ENCODE data around the gene C3orf20. TPM values are rescaled to one million over a fixed set of nuclear protein-coding genes. Genes with fewer than 3 reads are reported as not detected.

The C3orf20 gene
- total RNA-seq, 1 donor from 2014 or later = 0.13 TPM

DNA sequence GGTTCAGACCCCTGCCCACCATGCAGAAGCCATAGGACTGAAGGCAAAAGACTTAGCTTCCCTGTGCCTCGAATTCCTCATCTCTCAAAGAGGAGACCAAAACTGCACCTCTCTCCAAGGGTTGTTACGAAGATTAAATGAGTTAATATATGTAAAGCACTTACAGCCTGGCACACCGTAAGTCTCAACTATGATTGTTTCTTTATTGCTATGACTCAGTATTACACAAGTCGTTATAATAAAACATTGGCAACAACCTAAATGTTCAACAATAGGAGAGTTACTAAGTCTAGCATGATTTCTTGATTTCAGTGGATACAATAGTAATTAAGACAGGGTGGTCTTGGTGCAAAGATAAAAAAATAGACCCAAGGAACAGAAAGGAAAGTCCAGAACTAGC lies 124.2 kb downstream of the C3orf20 start:
- H3K4me3 ChIP-seq (ENCODE audit: low read depth, low read length) = no peak overlapping the region
- no peak for DNase-seq (ENCODE audit: low read depth)
- no peaks in the 10 kb centered on the region for H3K36me3 ChIP-seq (ENCODE audit: control insufficient read depth, insufficient read depth, low read length)
- H3K27me3 ChIP-seq (ENCODE audit: control insufficient read depth, insufficient read depth, low read length) = peaks cover 28% of the 10 kb centered on the region
- TF ChIP-seq CTCF (IDR thresholded peaks at IDR 0.05; ENCODE audit: insufficient read depth, low read length, poor library complexity, severe bottlenecking) = no peak

- Histone ChIP-seq H3K36me3 (ENCODE audit: control insufficient read depth, insufficient read depth, low read length) (no peaks in the 10 kb centered on the region), H3K27me3 (ENCODE audit: control insufficient read depth, insufficient read depth, low read length) (peaks cover 26% of the 10 kb centered on the region), H3K4me3 (ENCODE audit: low read depth, low read length) (no peak overlapping the region)
- no peak for TF ChIP-seq CTCF (IDR thresholded peaks at IDR 0.05; ENCODE audit: insufficient read depth, low read length, poor library complexity, severe bottlenecking)
- no peak for DNase-seq (ENCODE audit: low read depth)
Measured at GRCh38 chr3:14801031-14801430, 126.1 kb downstream of the C3orf20 start.

DNA sequence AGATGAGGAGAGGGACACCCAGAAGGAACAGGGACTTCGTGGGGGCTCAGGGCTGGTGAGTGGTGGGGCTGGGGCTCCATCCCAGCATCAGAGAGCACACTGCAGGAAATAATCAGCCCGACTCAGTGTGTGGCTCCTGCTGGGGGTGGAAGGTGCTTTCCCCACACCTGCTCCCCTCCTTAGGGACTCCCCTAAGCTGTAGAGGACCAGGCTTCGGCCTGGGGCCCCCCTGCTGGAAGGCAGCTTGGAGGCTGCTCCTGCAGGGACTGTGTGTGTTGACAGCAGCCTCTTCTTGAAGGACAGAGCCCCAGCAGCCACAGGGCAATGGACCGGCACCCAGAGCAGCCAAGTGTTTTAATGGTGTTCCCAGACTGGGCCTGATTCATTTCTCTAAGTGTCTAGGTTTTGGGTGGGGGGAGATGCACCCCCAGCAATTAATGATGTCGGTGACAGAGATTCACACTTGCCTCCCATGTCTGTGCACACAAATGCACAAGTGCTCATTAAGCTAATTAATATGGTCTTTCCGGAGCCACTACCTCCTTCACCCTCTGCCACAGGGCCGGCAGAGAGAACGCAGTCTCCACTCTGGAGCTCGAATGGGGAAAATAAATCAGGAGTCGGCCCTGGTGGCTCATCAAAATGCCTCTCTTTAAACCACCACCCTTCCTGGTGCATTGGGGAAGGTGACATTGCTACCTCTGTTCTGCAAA lies 126.9 kb downstream of the C3orf20 start:
- no peak for DNase-seq (ENCODE audit: low read depth)
- H3K4me3 ChIP-seq (ENCODE audit: low read depth, low read length) = no peak overlapping the region
- TF ChIP-seq CTCF (IDR thresholded peaks at IDR 0.05; ENCODE audit: insufficient read depth, low read length, poor library complexity, severe bottlenecking) = no peak
- H3K27me3 ChIP-seq (ENCODE audit: control insufficient read depth, insufficient read depth, low read length) = peaks cover 21% of the 10 kb centered on the region
- H3K36me3 ChIP-seq (ENCODE audit: control insufficient read depth, insufficient read depth, low read length) = no peaks in the 10 kb centered on the region

DNA sequence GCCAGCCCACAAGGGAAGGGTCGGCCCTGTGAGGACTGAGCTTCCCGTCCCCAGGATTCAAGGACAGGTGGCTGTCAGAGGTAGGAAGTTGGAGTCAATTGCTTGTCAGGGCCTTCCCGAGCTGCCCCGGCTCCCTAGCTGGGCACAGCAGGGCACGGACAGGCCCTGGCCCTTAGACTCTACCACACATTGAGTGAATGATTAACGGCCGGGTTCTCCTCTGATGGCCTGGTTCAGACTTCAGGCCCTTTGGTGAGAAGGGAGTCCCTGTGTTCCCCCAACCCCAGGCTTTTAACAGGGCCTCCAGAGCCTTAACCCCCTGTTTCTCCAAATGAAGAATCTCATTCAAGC lies 127.4 kb downstream of the C3orf20 start:
- no peak for DNase-seq (ENCODE audit: low read depth)
- H3K27me3 ChIP-seq (ENCODE audit: control insufficient read depth, insufficient read depth, low read length) = peaks cover 25% of the 10 kb centered on the region
- no peak for TF ChIP-seq CTCF (IDR thresholded peaks at IDR 0.05; ENCODE audit: insufficient read depth, low read length, poor library complexity, severe bottlenecking)
- no peak overlapping the region for H3K4me3 ChIP-seq (ENCODE audit: low read depth, low read length)
- H3K36me3 ChIP-seq (ENCODE audit: control insufficient read depth, insufficient read depth, low read length) = no peaks in the 10 kb centered on the region

GRCh38 chr3:14803101-14803980 lies 128.4 kb downstream of the C3orf20 start:
- DNase-seq (ENCODE audit: low read depth) = no peak
- no peaks in the 10 kb centered on the region for H3K36me3 ChIP-seq (ENCODE audit: control insufficient read depth, insufficient read depth, low read length)
- H3K27me3 ChIP-seq (ENCODE audit: control insufficient read depth, insufficient read depth, low read length) = peaks cover 26% of the 10 kb centered on the region
- no peak overlapping the region for H3K4me3 ChIP-seq (ENCODE audit: low read depth, low read length)
- TF ChIP-seq CTCF (IDR thresholded peaks at IDR 0.05; ENCODE audit: insufficient read depth, low read length, poor library complexity, severe bottlenecking) = no peak

All from kidney epithelial cell (primary cell).